Measurements from ENCODE around the gene FMO4.

GRCh38 chr1:171352554-171352953, 38.6 kb downstream of the FMO4 start:
- no peak for TF ChIP-seq EZH2phosphoT487 (IDR thresholded peaks at IDR 0.05; ENCODE audit: insufficient read depth, low read depth)
- TF ChIP-seq EZH2 (IDR thresholded peaks at IDR 0.05; ENCODE audit: insufficient read depth, poor library complexity, severe bottlenecking): no peak
